HG03378 (cell line): ENCODE measurements around the gene LILRA2.
"Not testable (repeated sequence)": the region's sequence is repeated elsewhere in the genome, so short reads cannot be mapped to it uniquely, and the experiment has no call there.

Experiments
- ATAC-seq: cut with Tn5 transposase; IDR thresholded peaks from one replicate; pipeline ENCODE4 v1.9.1; 2021; ENCODE audit warnings: mild to moderate bottlenecking, moderate library complexity; ENCODE audit not compliant: unreplicated experiment

LILRA2 gene

DNA sequence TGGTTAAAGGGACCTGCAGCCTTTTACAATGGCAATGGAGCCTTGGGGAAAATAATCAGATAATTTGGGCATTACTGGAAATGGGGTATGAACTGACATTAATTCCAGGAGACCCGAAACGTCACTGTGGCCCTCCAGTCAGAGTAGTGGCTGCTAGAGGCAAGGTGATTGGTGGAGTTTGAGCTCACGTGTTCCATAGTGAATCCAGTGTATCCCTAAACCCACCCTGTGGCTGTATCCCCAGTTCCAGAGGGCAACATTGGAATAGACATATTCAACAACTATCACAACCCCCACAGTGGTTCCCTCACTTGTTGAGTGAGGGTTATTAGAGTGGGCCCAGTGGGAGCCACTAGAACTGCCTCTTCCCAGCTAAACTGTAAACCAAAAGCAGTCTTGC lies 3.3 kb upstream of the LILRA2 start:
- no peak for ATAC-seq

DNA sequence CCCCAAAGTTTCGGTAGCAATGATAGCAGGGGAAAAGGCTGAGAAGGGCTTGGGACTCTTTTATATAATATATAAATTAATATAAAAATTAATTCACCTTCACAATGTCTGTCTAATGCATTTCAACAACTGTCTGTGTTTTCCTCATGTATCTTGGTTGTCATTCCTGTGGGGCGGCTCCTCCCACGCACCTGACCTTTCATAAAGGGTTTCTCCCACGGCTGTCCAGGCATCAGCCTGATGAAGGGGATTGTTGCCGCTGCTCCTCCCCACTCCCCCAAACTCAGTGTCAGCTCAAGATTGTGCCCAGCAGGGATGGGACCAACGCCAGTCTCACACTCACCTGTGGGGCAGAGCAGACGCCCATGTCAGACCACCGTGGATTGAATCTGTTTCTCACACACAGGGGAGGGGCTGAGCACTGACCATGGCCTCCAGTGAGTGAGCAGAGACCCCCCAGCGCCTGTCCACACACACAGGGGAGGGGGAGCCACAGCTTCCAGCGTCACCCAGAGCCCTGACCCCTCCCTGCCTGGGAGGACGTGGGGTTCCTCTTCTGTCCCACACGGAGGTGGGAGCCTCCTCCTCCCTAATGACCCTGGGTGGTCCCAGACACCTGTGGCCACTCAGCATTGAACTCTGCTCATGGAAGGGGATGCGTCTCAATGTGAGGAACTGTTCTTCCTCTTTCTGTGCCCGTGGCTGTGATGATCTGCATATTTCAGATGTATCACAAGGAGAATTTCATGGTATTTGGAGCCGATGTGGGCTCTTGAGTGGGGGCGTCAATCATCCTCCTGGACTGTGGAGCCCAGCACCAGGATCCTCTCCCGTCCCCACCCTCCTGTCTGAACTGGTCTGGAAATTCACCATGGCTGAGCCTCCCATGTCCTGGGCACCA lies 1.6 kb upstream of the LILRA2 start:
- ATAC-seq: not testable (repeated sequence)

DNA sequence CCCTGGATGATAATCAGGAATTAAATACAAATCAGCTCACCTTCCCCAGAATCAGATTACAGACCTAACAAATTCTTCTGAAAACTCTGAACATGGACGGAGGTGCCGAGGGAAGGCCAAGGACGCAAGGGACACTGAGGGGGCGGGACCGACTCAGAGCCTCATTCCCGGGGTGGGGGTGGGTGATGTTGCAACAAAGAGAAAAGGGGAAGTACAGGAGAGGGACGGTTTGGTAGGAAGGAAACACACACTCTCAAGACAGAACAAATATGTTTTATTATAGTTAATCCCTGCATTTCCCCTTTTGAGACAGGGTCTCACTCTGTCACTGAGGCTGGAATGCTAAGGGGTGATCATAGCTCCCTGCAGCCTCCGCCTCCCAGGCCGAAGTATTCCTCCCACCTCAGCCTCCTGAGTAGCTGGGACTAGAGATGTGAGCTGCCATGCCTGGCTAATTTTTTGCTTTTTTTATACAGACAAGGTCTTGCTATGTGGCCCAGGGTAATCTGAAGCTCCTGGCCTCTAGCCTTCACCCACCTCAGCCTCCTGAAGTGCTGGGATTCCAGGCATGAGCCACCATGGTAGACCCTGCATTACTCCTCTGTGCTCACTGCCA lies 786 bp upstream of the LILRA2 start:
- ATAC-seq: no peak

DNA sequence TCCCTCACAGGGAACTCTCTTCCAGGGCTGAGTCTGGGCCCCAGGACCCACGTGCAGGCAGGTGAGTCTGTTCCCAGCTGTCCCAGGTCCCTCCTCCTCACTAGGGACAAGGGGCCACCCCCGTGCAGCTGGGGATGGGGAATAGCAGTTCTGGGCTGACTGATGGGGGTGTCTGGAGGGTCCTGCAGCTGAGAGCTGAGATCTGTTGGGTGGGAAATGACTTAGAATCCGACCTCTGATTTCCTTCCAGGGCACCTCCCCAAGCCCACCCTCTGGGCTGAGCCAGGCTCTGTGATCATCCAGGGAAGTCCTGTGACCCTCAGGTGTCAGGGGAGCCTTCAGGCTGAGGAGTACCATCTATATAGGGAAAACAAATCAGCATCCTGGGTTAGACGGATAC lies 461 bp downstream of the LILRA2 start:
- no peak for ATAC-seq

DNA sequence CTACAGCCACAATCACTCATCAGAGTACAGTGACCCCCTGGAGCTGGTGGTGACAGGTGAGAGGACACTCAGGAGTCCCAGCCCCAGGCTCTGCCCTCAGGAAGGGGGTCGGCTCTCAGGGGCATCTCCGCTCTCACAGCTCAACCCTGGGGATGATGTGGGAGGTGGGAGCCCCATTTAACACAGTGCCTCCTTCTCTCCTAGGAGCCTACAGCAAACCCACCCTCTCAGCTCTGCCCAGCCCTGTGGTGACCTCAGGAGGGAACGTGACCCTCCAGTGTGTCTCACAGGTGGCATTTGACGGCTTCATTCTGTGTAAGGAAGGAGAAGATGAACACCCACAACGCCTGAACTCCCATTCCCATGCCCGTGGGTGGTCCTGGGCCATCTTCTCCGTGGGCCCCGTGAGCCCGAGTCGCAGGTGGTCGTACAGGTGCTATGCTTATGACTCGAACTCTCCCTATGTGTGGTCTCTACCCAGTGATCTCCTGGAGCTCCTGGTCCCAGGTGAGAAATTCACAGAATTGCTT lies 1.0 kb downstream of the LILRA2 start:
- no peak for ATAC-seq

DNA sequence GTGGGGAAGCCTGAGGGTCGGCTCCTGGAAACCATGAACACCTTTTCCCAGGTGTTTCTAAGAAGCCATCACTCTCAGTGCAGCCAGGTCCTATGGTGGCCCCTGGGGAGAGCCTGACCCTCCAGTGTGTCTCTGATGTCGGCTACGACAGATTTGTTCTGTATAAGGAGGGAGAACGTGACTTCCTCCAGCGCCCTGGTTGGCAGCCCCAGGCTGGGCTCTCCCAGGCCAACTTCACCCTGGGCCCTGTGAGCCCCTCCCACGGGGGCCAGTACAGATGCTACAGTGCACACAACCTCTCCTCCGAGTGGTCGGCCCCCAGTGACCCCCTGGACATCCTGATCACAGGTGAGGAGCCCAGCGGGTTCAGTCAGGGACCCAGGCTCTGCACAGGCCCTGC lies 1.6 kb downstream of the LILRA2 start:
- ATAC-seq: not testable (repeated sequence)

DNA sequence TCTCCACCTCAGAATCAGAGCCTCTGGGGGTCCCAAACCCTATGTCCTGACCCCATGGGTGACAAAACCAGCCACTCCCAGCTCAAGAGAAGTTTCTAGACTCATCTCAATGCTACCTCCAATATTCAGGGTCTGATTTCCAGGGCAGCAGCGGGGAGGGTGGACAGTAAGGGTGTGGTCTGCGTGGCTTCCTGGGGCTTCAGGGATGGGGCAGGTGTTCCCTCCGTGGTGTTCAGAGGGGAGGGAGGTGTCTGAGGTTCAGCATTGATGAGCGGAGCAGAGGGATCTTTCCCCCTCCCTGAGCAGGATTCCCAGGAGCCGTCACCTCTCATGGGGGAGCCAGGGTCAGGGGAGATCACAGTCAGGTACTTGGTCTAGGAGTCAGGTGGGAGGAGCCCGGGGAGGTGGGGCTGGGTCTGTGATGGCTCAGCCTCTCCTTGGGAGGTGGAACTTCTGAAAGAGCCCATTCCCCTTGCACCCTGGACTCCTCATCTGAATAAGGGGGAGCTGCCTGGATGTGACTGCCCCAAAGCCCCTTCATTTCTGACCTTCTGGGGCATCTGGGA lies 2.9 kb downstream of the LILRA2 start:
- ATAC-seq: no peak

DNA sequence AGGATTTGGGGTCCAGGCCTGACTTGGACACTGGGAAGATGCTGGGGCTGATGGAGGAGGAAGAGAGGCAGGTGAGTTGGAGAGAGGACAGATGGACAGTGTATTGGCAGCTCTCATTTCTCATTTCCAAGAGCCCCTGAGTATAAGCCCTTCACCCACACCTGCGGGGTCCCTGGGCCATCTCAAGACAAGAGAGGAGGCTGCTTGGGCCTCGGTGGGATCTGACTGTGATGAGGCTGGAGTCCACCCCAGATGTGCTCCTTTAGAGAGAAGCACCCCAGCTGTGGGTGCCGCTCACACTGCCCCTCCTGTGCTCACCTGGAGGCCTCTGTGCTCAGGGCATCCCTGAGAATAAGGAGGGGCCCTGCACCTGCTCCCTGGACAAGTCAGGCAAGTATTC lies 3.7 kb downstream of the LILRA2 start:
- no peak for ATAC-seq

DNA sequence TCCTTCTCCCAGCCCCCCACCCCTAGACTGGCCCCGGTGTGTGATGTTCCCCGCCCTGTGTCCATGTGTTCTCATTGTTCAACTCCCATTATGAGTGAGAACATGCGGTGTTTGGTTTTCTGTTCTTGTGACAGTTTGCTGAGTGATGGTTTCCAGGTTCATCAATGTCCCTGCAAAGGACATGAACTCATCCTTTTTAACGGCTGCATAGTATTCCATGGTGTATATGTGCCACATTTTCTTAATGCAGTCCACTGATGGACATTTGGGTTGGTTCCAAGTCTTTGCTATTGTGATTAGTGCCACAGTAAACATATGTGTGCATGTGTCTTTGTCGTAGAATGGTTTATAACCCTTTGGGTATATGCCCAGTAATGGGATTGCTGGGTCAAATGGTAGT lies 4.7 kb downstream of the LILRA2 start:
- ATAC-seq: not testable (repeated sequence)

DNA sequence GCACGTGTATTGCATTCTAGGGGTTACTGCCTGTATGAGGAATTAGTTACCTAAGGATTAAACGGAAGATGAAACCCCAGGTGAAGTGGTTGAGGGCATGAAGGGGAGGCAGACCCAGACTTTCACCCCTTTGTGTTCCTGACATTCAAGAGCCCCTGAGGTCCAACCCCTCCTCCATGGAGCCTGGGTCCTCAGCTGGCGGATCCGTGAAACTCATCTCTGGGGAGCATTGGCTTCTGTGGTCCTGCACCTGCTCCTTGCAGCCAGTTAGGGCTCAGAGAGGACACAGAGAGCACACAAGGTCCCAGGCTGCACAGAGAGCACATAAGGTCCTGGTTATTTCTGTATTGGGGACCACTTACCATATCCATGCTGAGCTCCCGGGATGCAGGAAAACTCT lies 12.8 kb downstream of the LILRA2 start:
- ATAC-seq: no peak

DNA sequence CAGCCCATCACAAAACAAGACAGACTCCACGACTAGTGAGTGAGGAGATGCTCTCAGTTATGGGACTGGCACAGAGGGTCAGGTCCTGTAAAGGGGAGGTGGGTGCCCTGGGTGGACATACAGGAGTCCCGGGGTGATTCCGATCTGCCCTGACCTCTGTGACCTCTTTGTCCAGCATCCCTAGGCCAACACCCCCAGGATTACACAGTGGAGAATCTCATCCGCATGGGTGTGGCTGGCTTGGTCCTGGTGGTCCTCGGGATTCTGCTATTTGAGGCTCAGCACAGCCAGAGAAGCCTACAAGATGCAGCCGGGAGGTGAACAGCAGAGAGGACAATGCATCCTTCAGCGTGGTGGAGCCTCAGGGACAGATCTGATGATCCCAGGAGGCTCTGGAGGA lies 13.4 kb downstream of the LILRA2 start:
- ATAC-seq: no peak

DNA sequence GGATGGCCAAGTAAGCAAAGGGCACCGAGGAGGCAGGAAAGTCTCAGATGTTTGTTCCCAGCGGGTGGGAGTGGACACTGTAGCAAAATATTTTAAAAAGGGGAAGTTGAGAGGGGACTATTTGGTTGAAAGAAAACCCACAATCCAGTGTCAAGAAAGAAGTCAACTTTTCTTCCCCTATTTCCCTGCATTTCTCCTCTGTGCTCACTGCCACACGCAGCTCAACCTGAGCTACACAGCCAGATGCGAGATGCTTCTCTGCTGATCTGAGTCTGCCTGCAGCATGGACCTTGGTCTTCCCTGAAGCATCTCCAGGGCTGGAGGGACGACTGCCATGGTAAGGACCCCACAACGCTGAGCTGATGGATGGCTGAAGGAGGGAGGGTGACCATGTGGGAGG lies 19.9 kb downstream of the LILRA2 start, which contains the start of gene LILRA1:
LILRA1 (plus strand) TSS at position 188 of the 400 bp plus-strand sequence. CDS start 613 bp downstream, outside the sequence.
- not testable (repeated sequence) for ATAC-seq

DNA sequence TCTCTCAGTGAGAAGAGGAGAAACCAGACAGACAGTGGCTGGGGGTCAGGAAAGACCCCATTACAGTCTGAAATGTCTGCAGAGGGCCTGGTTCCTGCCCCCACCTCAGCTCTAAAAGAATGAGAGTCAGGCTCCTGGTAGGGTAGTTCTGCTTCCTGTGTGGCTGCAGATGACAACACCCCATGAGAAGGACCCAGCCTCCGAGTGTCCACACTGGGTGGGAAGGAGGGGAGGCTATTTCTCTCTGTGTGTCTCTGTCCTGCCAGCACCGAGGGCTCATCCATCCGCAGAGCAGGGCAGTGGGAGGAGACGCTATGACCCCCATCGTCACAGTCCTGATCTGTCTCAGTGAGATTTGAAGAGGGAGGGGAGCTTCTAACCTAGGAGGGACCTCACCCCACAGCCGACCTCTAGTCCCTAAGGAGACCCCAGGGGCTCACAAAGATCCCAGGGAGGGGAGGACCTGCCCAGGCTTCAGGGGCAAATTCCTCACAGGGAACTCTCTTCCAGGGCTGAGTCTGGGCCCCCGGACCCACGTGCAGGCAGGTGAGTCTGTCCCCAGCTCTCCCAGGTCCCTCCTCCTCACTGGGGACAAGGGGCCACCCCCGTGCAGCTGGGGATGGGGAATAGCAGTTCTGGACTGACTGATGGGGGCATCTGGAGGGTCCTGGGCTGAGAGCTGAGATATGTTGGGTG lies 20.5 kb downstream of the LILRA2 start:
- not testable (repeated sequence) for ATAC-seq

DNA sequence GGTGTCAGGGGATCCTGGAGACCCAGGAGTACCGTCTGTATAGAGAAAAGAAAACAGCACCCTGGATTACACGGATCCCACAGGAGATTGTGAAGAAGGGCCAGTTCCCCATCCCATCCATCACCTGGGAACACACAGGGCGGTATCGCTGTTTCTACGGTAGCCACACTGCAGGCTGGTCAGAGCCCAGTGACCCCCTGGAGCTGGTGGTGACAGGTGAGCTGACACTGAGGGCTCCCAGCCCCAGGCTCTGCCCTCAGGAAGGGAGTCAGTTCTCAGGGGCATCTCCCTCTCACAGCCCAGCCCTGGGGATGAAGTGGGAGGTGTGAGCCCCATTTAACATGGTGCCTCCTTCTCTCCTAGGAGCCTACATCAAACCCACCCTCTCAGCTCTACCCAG lies 21.1 kb downstream of the LILRA2 start:
- ATAC-seq: no peak

DNA sequence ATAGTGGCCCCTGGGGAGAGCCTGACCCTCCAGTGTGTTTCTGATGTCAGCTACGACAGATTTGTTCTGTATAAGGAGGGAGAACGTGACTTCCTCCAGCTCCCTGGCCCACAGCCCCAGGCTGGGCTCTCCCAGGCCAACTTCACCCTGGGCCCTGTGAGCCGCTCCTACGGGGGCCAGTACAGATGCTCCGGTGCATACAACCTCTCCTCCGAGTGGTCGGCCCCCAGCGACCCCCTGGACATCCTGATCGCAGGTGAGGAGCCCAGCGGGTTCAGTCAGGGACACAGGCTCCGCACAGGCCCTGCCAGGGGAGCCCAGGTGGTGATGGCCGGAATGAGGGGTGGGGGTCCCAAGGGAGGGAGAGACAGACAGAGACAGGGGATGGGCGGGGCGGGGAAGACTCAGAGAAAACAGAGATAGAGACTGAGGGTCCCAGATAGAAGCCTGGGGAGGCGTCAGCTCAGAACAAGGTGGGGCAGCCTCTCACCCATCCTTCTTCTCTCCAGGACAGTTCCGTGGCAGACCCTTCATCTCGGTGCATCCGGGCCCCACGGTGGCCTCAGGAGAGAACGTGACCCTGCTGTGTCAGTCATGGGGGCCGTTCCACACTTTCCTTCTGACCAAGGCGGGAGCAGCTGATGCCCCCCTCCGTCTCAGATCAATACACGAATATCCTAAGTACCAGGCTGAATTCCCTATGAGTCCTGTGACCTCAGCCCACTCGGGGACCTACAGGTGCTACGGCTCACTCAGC lies 22.3 kb downstream of the LILRA2 start:
- not testable (repeated sequence) for ATAC-seq

DNA sequence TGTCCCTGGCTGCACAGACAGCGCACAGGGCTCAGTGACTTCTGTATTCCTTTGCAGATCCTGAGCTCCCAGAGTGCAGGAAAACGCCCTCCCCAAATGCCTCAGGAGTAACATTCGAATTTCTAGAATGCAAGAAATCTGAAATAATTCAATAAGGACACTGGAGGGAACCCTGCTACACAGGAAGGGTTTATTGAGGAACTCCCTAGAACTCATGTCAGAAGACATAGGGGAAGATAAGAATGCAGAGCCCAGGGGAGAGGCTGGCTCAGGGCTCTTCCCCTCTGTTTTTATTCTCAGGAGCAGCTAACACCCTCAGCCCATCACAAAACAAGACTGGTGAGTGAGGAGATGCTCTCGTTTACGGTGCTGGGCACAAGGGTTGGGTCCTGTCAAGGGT lies 26.6 kb downstream of the LILRA2 start:
- no peak for ATAC-seq

DNA sequence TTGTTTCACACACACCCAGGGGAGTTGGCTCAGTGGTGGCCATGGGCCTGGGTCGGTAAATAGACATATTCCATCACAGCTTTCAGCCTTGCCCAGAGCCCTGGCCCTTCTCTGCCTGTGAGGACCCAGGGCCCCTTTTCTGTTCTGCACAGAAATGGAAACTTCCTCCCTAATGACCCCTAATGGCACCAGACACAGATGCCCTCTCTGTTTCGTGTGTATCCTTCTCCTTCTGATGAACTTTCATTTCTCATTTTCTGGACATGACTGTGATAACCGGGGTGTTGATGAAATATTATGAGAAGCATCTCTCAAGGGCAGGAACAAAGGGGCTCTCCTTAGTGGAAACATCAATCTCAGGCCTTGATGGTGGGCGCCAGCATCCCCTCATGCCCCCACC lies 32.6 kb downstream of the LILRA2 start:
- no peak for ATAC-seq

DNA sequence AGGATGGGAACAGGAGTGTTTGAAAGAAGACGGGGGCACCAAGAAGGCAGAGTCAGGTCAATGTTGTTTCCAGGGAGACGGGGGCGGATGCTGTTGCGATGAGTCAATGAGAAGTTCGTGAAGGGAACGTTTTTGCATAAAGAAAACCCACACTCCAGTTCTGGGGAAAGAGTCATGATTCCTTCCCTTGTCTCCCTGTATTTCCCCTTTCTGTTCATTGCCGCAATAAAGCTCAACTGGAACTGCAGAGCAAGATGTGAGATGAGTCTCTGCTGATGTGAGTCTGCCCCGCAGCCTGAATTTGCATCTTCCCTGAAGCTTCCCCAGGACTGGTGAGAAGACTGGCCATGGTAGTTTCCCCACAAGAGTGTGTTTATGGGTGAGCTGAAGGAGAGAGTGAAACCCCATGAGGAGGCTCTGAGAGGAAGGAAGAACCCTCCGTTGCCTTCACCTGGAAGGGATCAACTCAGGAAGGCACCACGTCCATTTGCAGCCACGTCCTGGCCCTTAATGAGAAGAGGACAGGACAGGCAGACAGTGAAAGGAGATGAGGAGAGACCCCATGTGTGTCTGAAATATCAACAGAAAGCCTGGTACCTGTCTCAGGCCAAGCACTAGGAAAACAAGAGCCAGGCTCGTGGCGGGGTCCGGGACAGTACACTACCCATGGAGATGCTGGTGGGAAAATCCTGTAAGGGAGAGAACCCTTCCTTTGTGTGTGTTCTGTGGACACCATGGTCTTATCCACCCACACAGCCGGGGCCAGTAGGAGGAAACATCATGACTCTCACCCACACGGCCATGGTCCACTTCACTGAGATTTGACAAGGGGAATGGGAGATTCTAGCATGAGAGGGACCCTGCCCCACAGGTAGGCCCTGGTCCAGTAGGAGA lies 33.5 kb downstream of the LILRA2 start:
- ATAC-seq: no peak

DNA sequence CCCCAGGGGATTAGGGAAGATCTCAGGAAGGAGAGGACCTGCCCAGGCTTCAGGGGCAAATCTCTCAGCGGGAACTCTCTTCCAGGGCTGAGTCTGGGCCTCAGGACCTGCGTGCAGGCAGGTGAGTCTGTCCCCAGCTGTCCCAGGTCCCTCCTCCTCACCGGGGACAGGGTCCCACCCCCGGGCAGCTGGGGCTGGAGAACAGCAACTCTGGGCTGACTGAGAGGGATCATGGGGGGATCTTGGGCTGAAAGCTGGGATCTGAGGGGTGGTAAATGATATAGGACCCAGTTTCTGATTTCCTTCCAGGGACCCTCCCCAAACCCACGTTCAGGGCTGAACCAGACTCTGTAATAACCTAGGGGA lies 34.2 kb downstream of the LILRA2 start:
- no peak for ATAC-seq
